22Rv1 (cell line): Measurements from ENCODE around the gene VWC2.

Experiments used
- CTCF ChIP-seq: fragments of 450-650 bp; IDR thresholded peaks from 2 replicates; pipeline ENCODE4 v1.5.1; 2017; ENCODE audit warnings: mild to moderate bottlenecking
- ZFX ChIP-seq: fragments of 450-650 bp; IDR thresholded peaks from 2 replicates; pipeline ENCODE4 v1.6.1; 2017; ENCODE audit warnings: antibody characterized with exemption, borderline replicate concordance

DNA sequence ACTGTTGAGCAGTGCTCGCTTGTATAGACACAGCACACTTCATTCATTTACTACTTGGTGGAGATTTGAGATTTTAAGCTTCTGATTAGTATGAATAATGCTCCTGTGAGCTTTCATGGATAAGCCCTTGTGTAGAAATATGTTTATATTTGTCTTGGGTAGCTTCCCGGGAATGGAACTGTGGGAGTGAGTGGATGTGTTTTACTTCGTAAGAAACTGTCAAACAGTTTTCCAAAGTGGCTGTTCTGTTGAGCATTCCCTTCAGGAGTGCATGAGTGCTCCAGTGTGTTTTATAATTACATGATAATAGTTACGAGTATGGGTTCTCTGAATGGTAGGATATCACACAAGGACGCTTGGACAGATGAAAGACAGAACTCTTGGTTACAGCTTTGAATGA is 49.4 kb downstream of the VWC2 start:
- TF ChIP-seq CTCF = no peak
- no peak for TF ChIP-seq ZFX
